Glomerular endothelial cell (primary cell): ENCODE data around the gene PMEPA1. TPM values are rescaled to one million over a fixed set of nuclear protein-coding genes. Genes with fewer than 3 reads are reported as not detected.

ENCODE experiments used
- DNase-seq: peaks from one replicate; pipeline ENCODE4 v3.0.0-alpha.2; 2011; ENCODE audit warnings: low read depth, low spot score; ENCODE audit errors: extremely low read depth
- total RNA-seq: library from RNA; depleted of rRNA; stranded (reverse); fragments of >200 nt; gene quantifications from 2 replicates; pipeline ENCODE4 v1.2.3, GENCODE V29; 2015

PMEPA1 gene
- total RNA-seq, 1 donor from 2014 or later = 11.9 TPM

DNA sequence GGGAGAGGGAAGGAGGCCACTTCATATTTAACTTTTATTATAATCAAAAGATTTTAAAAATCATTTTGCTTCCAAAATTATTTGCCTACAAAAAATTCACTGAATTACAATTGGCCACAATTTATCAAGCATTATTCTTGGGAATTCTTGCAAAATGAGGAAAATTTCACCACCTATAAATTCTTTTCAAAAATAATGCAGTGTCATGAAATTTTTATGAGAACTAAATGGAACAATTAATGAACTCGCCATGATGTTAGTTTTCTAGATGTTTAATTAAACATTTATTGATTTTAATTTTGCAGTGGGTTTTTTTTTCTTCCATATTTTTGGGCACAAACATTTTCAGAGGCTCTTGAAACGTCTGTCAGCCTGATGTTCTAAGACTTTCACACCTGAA lies 83.8 kb downstream of the PMEPA1 start:
- DNase-seq = no peak

GRCh38 chr20:57625181-57625958 lies 84.4 kb downstream of the PMEPA1 start:
- no peak for DNase-seq

- no peak for DNase-seq
Observed at GRCh38 chr20:57624124-57624523, 85.7 kb downstream of the PMEPA1 start.

DNA sequence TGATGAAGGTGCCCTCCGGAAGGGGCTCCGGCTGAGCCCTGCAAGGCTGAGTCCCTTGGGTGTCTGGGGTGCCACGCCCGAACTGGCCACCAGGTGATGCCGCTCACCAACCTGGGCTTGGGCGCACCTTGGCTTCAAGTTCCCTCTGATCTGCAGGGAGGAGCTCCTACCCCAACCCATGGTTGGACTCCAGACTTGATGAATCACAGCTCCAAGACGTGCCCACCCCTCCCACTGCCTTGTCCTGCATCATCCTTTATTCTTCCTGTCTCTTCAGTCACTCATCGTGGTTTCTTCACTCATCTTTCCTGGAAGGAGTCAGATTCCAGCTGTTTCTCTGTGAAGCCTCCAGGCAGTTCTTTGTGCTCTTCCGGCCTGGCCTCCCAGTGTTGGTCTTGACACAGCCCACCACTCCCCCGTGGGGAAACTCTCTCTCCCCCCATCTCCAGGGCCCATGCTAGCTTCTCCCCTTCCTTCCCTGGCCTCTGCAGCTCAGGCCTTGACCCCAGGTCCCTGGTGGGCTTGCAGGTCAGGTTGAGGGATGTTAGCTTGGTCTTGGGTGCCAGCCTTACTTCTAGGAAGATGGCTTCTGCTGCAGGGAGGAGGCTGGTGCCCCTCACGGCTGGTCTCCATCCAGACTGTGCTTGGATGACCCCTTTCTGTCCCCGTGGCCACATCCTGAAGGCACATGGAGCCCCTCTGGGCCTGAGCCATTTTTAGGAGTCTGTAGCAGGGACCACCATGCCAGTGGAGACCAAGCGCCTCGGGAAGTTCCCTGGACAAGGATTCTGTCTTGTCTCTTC lies 87.0 kb downstream of the PMEPA1 start:
- DNase-seq = no peak

DNA sequence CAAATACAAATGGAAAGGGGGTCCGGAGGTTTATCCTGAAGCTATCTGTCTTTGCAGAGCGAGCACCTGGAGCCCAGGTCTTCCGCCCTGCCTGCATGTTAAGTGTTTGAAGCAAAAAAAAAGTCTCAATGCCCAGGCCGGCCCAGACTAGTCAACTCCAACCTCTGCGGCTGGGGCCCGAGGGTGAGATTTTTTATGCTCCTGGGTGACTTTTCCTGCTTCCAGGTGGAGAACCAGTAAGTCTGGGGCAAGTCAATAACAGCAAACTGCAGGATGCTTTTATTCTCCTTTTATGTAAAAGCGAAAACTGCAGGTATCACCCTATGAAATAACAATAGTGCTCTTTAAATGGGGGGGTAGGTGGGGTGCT lies 87.6 kb downstream of the PMEPA1 start:
- DNase-seq = no peak

DNA sequence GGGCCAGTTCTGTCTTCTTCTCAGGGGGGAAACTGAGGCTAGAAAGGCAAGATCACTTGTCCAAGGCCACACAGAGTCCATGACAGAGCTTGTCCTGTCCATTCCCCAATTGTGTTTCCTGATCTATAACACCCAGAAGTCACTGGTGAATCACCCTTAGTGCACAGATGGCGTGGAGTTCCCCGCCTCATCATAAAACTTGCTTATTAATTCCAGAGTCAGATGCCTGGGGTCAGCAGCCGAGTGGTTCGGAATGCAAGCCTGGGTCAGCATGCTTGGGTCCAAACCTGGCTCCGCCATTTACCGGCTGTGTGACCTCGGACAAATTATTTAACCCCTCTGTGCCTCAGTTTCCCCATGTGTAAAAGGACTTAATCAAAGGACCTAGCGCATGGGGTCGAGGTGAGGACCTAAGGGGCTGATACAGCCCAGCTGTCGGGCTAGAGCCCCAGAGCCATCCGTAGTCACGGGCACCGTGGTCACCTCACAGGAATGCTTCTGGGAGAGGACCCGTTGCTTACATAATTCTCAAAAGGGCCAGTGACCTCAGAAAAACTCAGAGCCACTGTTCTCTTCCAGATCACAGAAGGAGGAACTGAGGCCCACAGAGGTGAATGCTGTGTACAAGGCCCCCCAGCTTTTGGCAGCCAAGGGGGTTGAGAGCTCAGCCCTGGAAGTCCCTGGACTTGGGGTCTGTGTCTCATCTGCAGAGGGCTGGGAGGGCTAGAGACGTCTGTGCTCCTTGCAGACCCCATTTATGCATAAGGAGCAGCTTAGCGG lies 88.2 kb downstream of the PMEPA1 start:
- DNase-seq = no peak

- DNase-seq = no peak
Observed at GRCh38 chr20:57620999-57621398, 88.8 kb downstream of the PMEPA1 start.

DNA sequence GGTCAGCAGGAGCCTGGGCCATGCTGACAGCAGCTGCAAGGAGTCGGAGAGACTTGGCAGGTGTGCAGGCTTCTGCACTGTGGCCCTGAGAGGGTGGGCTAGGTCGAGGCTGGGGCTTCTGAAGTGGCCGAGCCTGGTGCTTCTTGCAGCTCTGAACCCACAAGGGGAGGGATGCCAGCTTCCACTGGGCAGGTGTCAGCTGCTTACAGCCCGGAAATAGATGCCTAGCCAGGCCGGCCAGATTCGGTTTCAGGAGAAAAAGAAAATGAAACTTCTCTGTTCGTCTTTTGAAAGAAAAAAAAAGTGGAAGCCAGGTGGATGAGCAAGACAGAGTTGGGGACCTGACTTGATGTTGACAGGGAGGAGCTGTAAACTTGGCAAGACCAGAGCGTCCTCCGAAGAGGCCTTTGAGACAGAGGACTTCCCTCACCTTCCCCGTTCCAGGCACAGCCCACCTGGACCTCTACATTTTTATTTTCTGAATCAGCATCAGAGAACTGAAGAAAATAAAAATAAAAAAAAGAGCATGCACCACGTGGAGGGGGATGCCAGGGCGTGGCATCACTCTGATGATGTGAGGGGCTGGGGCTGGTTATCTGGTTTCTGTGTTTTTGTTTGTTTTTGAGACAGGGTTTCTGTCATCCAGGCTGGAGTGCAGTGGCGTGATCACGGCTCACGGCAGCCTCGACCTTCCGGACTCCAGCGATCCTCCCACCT lies 89.4 kb downstream of the PMEPA1 start, which contains the start of gene ZBP1:
Gene ZBP1, minus strand, starts transcription at position 153 of the 717 bp plus-strand sequence. Its CDS starts 131 bp downstream, at position 22.
- DNase-seq = no peak

DNA sequence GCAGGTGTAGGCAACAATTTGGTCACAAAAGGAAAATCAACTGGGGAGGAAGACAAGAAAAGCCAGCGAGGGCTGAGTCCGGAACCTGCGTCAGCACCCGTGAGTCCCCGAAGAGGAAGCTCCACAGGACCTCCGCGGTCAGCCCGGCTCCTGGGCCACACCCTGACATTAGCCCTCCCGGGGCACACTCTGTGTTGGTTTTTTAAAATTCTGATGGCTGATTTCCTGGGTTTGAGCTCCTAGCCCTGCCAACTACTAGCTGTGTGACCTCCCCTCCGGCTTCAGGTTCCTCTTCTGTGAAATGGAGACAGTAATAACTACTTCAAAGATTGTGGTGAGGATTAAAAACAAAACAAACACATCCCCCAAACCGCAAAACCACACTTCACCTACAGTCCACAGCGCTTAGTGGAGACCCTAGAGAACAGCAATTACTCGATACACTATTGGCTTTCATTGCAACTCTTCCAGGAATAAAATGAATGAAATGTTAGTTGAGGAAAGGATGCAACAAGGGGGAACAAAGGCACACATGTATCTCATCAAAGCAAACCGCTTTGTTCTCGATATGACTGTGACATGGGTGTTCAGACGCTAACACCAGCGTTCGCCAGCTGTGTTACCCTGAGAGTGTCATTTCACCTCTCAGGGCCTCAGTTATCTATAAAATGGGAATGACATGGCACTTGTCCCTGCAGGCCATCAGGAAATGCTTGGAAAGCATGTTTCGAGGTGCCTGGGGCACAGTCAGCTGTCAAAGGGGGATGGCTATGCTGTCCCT lies 90.6 kb downstream of the PMEPA1 start:
- no peak for DNase-seq

GRCh38 chr20:57618764-57619050 lies 91.1 kb downstream of the PMEPA1 start:
- DNase-seq = no peak

- no peak for DNase-seq
Observed at GRCh38 chr20:57618091-57618763, 91.6 kb downstream of the PMEPA1 start.

DNA sequence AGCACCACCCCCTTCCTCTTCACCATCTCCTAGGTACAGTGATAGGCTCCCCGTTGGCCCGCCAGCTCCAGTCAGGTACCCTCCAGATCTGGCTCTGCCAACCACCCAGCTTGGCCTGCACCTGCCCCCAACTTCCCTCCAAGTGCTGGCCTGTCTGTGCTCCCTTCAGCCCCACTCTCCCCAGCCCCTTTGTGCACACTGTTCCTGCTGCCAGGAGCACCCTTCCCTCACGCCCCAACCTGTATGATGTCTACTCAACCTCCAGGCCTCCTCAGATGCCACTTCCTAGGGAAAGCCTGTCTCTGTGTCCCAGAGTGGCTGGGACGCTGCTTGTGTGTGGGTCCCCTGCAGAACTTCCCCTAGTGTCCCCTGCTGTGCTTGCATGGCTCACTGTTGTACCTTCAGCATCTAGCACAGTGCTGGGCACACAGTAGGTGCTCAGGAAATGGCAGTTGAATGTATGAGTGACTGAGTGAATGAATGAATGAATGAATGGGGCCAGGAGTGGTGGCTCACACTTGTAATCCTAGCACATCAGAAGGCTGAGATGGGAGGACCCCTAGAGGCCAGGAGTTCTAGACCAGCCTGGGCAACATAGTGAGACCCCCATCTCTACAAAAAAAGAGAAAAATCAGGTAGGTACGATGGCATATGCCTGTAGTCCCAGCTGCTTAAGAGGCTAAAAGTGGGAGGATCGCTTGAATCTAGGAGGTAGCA lies 92.6 kb downstream of the PMEPA1 start:
- no peak for DNase-seq

DNA sequence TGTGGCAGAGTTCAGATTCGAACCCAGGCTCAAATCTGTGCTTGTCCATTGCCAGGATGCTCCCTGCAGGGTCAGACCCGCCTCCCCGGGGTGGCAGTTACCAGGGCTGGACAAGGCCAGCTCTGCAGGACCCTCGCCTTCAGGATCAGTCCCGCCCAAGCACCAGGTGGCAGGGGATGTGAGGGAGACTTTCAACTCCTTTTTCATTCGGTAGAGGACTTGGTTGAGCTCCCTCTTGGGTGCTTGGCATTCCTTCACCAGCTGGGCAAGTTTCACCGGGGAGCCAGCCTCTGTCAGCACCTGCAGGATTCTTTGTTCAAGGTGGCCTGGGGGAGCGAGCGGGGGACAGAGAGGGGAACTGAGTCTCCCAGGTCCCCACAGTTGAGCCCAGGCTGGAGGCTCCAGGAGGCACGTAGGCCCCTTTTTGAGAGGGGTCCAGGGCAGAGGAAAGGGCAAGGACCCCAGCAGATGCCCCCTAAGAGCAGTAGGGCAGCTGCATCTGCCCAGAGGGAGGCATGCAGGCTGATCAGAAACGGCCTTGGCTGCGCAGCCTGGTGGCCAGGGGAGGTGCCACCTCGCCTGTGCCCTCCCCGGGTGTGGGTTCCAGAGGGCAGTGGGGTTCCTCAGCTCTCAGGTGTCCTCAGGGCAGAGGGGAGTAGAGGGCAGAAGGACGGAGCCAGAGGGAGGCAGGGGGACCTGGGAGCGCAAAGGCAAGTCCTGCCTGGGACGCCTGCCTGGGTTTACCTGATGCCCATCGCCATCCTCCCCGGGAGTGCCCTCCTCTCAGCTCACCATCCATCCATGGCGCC lies 93.5 kb downstream of the PMEPA1 start:
- DNase-seq = no peak

DNA sequence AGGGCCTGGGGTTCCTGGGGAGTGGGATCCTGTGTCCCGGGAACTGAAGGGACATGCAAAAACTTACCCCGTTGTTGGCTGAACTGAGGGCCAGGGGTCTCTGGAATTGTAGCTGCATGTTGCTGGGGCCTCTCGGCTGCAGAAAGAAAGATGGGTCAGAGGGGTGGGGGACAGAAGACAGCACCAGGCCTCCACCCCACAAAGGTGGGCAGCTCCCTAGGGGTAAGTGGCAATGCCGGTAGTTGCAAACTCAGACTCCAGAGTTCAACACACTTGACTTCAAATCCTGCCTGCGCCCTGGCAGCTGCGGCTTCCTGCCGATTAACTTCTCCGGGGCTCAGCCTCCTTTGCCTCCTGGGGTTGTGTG lies 94.4 kb downstream of the PMEPA1 start:
- DNase-seq = no peak

DNA sequence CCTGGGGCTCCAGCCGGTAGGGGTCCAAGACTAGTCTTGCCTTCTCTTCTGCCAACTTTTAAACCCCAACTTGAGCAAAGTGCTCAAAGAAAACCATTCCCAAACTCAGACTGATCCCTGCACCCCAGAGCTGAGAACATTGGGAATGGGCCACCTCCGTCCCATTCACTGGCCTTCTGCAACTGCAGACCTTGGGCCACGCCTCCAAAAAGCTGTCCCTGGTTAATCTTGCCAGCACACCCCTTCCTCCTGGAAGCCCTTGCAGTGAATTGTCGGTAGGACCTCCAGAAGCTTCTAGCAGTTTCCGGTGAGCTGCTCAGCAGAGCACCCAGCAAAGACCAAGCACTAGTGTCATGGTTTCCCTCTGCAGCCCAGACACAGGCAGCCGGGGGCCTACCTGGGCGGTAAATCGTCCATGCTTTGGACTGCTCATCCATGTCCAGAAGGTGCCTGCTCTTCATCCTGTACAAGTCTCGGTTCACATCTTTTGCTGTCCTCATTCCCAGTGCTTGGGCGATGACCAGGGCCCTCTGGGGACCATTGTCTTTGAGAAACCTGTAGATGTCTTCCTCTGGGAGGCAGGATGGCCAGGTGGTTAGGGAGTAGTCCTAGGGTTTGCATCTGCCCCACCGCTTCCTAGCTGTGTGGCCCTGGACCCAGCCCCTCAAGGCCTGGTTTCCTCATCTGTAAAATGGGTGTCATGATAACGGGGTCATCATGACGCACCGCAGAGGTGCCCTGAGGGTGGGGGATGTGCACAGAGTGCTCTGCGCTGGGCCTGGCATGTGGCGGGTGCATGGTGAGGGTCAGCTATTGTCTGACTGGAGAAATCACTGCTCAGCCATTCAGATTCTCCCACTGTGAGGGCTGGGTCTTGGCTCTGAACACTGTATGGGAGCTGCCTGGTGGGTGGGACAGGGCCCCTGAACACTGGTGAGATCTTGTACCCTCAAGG lies 95.0 kb downstream of the PMEPA1 start:
- DNase-seq = no peak

DNA sequence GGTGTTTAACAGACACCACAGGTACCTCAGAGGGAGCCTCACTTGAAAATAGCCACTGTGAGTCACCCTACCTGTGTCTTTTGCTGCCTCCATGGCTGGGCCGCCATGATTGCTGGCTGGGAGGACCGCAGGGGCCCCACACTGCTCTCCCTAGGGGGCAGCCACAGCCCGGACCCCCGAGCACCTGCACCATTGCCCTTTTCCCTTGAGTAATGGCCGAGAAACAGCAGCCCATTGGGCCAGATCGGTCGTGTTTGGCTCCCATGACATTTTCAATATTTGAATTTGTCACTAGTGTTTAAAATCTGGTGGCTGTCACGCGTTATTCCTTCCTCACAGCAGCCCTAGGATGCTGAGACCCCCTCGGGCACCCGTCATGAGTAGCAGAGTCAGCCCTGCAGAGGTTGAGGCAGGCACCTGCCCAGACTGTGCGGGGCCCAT lies 96.3 kb downstream of the PMEPA1 start:
- DNase-seq = no peak

DNA sequence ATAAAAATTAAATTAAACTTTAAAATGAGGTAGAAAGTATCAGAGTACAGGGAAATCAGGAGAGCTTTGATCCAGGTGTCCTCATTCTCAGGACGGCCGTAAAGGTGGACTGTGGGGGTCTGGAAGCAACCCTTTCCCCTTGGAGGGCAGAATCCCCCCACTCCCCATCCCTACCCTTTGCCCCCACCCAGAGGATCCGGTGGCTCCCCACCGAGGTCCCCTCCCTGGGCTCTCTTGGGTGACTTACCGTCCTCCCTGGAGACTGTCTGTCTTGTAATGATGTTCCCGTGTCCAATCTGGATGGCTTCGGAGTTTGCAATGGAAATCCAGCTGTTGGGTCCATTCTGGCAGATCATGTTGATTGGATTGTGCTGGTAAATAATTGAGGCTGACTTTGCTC lies 96.9 kb downstream of the PMEPA1 start:
- DNase-seq = no peak
